ENCODE measurements around the gene NPIPB8.
"Not testable (repeated sequence)": the region's sequence is repeated elsewhere in the genome, so short reads cannot be mapped to it uniquely, and the experiment has no call there.

NPIPB8 gene

DNA sequence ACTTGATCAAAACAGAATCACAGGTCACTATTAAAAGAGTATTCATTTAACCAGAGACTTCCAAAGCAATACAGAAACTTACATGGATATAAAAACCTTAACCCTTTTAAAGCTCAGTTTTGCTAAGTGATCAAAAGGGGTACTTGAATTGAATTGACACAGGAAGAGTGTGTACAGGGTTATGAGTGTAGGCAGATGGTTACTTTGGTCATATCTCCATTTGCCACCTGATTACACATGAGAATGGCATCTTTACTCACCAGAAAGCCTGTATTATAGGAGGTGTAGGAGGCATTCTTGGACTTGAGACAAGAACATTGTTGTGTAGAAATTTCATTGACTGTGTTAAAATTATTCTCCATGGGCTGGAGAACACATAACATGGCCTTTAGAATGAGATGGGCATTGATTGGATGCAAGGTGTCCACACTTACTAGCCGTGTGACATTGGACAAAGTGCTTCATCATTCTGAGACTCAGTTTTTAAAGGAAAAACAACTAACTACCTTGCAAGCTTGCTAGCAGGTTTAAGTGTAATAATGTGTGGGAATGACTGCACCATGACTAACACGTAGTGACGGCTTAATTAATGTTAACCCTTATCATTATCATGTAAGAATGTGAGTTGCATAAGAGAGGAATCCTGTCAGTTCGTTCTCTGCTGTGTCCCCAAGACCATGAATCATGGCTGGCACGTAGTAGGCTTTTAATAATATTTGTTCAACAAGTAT, 1.6 kb upstream of the NPIPB8 start:
- not testable (repeated sequence) for DNase-seq (ENCODE audit: low spot score)

DNA sequence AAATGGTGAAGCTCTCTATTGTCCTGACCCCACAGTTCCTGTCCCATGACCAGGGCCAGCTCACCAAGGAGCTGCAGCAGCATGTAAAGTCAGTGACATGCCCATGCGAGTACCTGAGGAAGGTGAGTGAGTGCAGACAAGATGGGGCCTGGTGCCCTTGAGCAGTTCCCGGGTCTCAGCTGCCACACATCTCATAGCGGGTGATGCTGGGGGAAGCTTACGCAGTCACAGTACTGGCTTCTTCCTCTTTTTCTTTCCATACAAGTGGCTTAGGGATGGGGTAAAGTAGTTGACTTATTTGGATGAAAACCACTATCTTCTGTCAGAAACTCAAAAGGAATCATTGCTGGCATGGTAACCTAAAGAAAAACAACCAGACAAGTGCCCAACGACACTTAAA, 494 bp downstream of the NPIPB8 start:
- DNase-seq (ENCODE audit: low spot score) = not testable (repeated sequence)

DNA sequence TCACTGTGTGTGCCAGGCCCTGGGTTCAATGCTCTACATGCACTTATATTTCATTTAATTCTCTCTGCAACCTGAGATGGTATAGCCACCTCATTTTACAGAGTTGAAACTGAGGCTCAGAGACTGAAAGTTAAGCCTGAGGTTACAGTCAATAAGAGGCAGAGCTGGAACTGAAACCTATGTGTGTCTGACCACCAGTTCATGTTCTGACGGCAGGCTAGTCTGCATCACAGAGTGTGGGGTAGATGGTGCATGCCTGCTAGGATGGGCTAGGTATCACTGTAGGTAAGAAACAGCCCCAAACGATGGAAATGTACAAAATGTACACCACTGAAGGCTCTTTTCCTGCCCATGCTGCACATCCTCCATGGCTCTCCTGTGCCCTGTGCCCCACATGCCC, 2.1 kb downstream of the NPIPB8 start:
- DNase-seq (ENCODE audit: low spot score) = not testable (repeated sequence)

DNA sequence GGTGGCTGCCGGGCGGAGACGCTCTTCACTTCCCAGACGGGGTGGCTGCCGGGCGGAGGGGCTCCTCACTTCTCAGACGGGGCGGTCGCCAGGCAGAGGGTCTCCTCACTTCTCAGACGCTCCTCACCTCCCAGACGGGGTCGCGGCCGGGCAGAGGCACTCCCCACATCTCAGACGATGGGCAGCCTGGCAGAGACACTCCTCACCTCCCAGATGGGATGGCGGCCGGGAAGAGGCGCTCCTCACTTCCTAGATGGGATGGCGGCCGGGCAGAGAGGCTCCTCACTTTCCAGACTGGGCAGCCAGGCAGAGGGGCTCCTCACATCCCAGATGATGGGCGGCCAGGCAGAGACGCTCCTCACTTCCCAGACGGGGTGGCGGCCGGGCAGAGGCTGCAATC, 28.4 kb downstream of the NPIPB8 start:
- not testable (repeated sequence) for DNase-seq (ENCODE audit: low spot score)

DNA sequence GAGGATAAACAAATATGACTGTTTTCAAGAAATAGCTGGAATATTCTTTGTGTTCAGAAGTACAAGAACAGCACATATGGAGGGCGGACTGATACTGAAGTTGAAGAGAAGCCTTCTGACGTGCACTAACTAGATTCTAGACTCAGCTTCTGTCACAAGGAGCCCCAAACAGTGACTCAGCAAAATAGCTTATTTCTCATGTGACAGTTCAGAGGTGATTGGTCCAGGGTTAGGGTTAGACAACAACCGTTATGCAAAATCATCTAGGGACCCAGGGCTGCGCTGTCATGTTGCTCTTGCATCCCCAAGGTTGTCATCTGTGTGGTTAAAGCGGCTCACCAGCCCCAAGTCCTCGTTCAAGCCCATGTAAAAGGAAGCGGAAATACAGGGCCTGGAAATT, 29.6 kb downstream of the NPIPB8 start:
- not testable (repeated sequence) for DNase-seq (ENCODE audit: low spot score)

DNA sequence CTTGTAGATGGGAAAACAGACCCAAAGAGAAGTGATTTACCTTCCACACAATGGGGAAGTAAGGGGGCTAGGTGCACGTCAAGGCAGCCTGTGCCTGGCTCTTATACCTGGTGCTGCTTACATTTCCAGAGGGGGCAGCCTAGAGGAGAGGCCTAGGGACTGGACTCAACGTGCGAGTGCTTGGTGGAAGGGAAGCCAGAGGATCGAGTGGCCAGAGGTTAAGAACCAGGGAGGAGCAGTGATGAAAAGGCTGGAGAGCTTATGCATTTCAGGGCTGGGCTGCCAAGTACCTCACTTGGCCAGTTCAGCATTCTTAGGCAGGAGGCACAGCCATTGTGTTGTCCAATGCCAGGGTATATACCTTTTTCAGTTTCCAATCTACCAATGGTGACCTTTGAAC, 30.3 kb downstream of the NPIPB8 start:
- DNase-seq (ENCODE audit: low spot score) = not testable (repeated sequence)

DNA sequence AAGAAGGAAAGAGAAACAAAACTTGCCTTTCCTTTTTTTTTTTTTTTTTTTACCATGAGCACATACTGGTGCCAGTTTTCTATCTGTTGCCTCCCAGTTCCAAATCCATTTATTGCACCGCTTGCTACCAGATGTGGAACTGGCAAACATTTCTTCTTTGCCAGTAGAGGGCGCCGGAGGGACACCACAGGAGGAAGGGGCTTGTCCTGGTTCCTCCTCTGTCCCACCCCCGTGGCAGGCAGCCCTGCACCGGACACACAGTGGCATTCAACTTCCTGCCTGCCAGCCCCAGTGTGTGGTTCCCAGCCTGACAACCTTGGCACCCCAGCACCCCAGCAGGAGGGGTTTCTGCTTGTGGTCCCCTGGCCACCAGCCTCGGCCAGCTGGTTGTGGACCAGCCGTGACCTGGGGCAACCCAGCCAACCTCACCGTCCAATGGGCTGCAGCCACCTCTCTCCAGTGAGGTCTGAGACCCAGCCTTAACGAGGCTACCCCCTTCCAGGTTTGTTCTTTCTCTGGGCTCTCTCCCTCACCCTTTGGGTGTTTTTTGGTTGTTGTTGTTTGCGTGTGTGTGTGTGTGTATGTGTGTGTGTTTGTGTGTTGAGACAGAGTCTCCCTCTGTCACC, 50.6 kb downstream of the NPIPB8 start:
- DNase-seq (ENCODE audit: low spot score) = not testable (repeated sequence)

DNA sequence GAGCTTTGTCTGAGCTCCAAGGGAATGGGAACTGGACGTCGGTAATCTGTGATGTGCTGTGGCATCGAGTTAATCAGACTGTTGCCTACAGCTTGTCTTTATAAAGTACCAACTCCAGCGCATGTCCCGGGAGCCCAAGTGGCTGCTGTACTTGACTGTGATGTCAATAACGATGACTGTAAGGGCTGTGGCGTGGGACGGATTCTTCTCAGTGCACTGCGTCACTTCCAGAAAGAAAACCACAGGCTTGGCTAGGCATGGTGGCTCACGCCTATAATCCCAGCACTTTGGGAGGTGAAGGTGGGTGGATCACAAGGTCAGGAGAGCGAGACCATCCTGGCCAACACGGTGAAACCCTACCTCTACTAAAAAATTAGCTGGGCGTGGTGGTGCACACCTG, 51.6 kb downstream of the NPIPB8 start:
- DNase-seq (ENCODE audit: low spot score) = not testable (repeated sequence)

DNA sequence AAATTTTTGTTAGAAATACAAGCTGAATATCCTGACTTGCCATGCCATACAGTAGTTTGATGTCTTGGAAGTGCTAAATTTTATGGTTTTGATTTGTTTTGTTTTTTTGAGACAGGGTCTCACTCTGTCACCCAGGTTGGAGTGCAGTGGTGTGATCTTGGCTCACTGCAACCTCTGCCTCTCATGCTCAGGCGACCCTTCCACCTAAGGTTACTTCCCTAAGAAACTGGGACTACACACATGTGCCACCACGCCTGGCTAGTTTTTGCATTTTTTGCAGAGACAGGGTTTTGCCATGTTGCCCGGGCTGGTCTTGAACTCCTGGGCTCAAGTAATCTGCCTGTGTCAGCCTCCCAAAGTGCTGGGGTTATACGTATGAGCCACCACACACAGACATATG, 53.9 kb downstream of the NPIPB8 start:
- not testable (repeated sequence) for DNase-seq (ENCODE audit: low spot score)

DNA sequence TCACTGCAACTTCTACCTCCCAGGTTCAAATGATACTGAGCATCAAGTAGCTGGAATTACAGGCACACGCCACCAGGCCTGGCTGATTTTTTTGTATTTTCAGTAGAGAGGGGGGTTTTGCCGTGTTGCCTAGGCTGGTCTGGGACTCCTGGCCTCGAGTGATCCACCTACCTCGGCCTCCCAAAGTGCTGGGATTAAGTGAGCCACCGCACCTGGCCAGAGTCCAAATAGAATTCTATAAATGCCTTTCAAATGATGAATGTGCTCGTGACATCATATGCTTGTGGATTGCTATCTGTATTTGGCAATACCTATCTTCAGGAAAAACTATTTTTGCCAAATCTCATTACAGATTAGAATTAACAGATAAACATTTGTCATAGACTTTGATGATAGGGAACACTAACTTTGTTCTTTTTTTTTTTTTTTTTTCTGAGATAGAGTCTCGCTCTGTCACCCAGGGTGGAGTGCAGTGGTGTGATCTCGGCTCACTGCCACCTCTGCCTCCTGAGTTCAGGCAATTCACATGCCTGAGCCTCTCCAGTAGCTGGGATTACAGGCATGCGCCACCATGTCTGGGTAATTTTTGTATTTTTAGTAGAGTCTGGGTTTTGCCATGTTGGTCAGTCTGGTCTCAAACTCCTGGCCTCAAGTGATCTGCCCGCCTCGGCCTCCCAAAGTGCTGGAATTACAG, 55.5 kb downstream of the NPIPB8 start:
- DNase-seq (ENCODE audit: low spot score) = not testable (repeated sequence)

DNA sequence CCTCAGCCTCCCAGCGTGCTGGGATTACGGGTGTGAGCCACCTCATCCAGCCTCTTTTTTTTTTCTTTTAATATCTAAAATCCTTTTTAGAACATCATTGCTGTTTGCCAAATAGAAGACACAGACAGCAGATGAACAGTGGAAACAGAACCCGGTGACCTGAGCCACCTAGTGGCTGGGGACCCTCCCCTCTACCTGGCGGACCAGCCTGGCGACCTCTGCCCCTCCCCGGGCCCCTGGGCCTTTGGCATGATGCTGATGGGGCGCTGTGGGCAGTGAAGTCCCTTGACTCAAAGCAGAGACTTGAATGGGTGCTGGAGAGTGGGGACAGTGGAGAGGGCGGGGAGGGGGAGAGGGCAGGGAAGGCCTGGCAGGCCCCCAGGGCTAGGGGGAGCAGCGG, 61.9 kb downstream of the NPIPB8 start:
- DNase-seq (ENCODE audit: low spot score) = not testable (repeated sequence)

DNA sequence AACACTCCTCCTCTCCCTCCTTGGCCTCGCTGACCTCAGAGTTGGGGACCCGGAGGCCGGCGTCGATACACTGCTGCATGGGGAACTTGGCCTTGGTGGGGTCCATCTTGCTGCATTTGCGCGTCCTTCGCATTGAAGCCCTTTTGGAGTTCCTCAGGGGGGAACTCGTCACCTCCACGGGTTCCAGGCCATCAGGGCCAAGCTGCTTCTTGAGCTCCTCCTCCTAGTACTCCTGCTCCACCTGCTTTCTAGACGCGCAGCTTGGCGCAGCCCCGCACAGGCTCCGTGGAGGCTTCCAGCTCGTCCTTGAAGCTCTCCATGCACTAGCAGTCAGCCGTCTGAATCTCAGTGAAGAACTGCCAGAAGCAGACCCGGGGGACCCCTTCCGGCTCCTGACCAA, 62.5 kb downstream of the NPIPB8 start:
- not testable (repeated sequence) for DNase-seq (ENCODE audit: low spot score)

DNA sequence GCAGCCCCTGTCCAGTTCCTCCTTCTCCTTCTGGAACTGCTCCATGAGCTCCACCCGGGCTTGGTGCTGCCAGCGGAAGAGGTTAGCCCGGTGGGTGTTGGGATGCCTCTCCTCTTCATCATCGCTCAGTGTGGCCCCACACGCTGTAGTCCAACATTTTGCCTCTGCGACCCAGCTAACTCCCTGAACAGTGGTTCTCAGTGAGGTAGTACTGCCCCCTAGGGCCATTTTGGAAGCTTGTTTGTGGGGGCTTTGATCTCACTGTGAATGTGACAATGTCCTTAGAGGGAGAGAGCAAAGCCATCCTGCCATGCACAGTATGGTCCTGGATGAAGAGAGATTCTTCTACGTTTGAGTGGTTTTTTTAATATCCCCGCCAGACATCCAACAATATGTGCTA, 63.5 kb downstream of the NPIPB8 start:
- not testable (repeated sequence) for DNase-seq (ENCODE audit: low spot score)

DNA sequence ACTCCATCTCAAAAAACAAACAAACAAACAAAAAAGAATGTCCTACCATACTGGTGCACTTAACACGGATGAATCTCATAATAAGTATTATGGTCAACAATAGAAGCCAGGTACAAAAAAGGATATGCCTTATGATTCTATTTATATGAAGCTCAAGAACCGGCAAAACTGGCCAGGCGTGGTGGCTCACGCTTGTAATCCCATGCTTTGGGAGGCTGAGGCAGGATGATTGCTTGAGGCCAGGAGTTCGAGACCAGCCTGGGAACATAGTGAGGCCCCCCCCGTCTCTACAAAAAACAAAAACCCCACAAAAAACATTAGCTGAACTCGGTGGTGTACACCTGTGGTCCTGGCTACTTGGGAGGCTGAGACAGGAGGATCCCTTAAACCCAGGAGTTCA, 66.4 kb downstream of the NPIPB8 start:
- not testable (repeated sequence) for DNase-seq (ENCODE audit: low spot score)

Measured in hematopoietic multipotent progenitor cell treated with erythropoietin and hydrocortisone succinate and interleukin-3 and kit ligand, for 17 days (in vitro differentiated cells).